B cell (primary cell): ENCODE results near the gene ZNF598. TPM values are rescaled to one million over a fixed set of nuclear protein-coding genes. Genes with fewer than 3 reads are reported as not detected.

Source experiments
- ATAC-seq: fragments of 200-7000 bp; cut with Tn5 transposase; one replicate; pipeline ENCODE4 v1.10.0; 2021; ENCODE audit warnings: low read depth, mild to moderate bottlenecking, moderate number of reproducible peaks, moderate library complexity
- CTCF ChIA-PET: fragments of 350-600 bp; sonication (Branson Sonifier 250); formaldehyde crosslinking; loops from one replicate; lab custom pipeline; 2021; ENCODE audit warnings: antibody characterized with exemption, inconsistent platforms; lab: Charles Lee
- POLR2A ChIA-PET: fragments of 350-600 bp; sonication (Branson Sonifier 250); formaldehyde crosslinking; loops from one replicate; lab custom pipeline; 2021; ENCODE audit warnings: antibody characterized with exemption; lab: Charles Lee
- DNase-seq: peaks from one replicate; pipeline ENCODE4 v3.0.0; 2013
- H2AFZ ChIP-seq: 2 replicates; pipeline ENCODE4 v1.6.1; 2012; ENCODE audit warnings: mild to moderate bottlenecking, low read depth, low read length; ENCODE audit not compliant: insufficient read depth, poor library complexity, severe bottlenecking
- H3K27ac ChIP-seq, 2 donors: 1 replicate in 1 of 2; 2 replicates in 1 of 2; pipeline ENCODE4 v1.5.1; 2012 to 2013; ENCODE audit warnings: low read length in 2 of 2, mild to moderate bottlenecking in 2 of 2, moderate library complexity in 1 of 2
- H3K27me3 ChIP-seq, 4 experiments: fragments of 200-600 bp in 1 of 4; sonication (generic) in 1 of 4; replicated peaks in 1 of 4; 1 replicate in 2 of 4; 2 replicates in 2 of 4; pipeline versions ENCODE4 v1.6.1 to v1.7.0; 2013 to 2016; ENCODE audit warnings: low read length in 3 of 4, mild to moderate bottlenecking in 2 of 4, mixed read lengths in 1 of 4, moderate library complexity in 1 of 4; ENCODE audit not compliant: insufficient read depth in 4 of 4, control insufficient read depth in 3 of 4; ENCODE audit errors: control extremely low read depth in 1 of 4
- H3K36me3 ChIP-seq, 2 experiments: replicated peaks in 1 of 2; 1 replicate in 1 of 2; 2 replicates in 1 of 2; pipeline versions ENCODE4 v1.6.1 to v1.7.1; 2013; ENCODE audit warnings: low read length in 1 of 2; ENCODE audit not compliant: insufficient read depth in 2 of 2, control insufficient read depth in 1 of 2; ENCODE audit errors: control extremely low read depth in 1 of 2, extremely low read depth in 1 of 2
- H3K4me1 ChIP-seq, 2 donors: fragments of 200-600 bp in 1 of 2; sonication (generic) in 1 of 2; 1 replicate in 1 of 2; 2 replicates in 1 of 2; pipeline versions ENCODE4 v1.5.1 to v1.6.1; 2013 to 2017; ENCODE audit warnings: low read length in 2 of 2; ENCODE audit not compliant: control insufficient read depth in 2 of 2, insufficient read depth in 2 of 2
- H3K4me2 ChIP-seq: replicated peaks from 2 replicates; pipeline ENCODE3; 2012; ENCODE audit warnings: mild to moderate bottlenecking, low read depth, low read length; ENCODE audit not compliant: poor library complexity, severe bottlenecking
- H3K4me3 ChIP-seq, 5 experiments: fragments of 200-600 bp in 1 of 5; sonication (generic) in 1 of 5; 1 replicate in 3 of 5; 2 replicates in 2 of 5; pipeline versions ENCODE4 v1.5.1 to v1.7.0; 2011 to 2016; ENCODE audit warnings: low read length in 4 of 5, mild to moderate bottlenecking in 4 of 5, low read depth in 2 of 5, control low read depth in 1 of 5, moderate library complexity in 1 of 5; ENCODE audit not compliant: insufficient read depth in 1 of 5; ENCODE audit errors: control extremely low read depth in 1 of 5, extremely low read depth in 1 of 5
- H3K79me2 ChIP-seq: fragments of 200-600 bp; sonication (generic); one replicate; pipeline ENCODE4 v1.6.0; 2016; ENCODE audit warnings: low read length; ENCODE audit not compliant: control insufficient read depth, insufficient read depth
- H3K9ac ChIP-seq: fragments of 200-600 bp; sonication (generic); 2 replicates; pipeline ENCODE4 v1.6.1; 2017; ENCODE audit warnings: mild to moderate bottlenecking, low read length, moderate library complexity
- H3K9me3 ChIP-seq, 3 donors: one replicate each; pipeline versions ENCODE4 v1.6.1 to v1.7.1; 2013; ENCODE audit warnings: low read length in 2 of 3; ENCODE audit not compliant: control insufficient read depth in 2 of 3, insufficient read depth in 1 of 3; ENCODE audit errors: control extremely low read depth in 1 of 3
- H4K20me1 ChIP-seq: 2 replicates; pipeline ENCODE4 v1.6.0; 2012; ENCODE audit warnings: mild to moderate bottlenecking, low read length; ENCODE audit not compliant: insufficient read depth, control insufficient read depth, poor library complexity, severe bottlenecking
- H3K27ac Mint-ChIP-seq: one replicate; pipeline ENCODE4 v1.8.0; 2021; ENCODE audit warnings: mixed read lengths
- H3K27me3 Mint-ChIP-seq: one replicate; pipeline ENCODE4 v1.8.0; 2021; ENCODE audit warnings: mixed read lengths
- H3K4me1 Mint-ChIP-seq: one replicate; pipeline ENCODE4 v1.8.0; 2021; ENCODE audit warnings: mixed read lengths
- H3K4me3 Mint-ChIP-seq: one replicate; pipeline ENCODE4 v1.8.0; 2021; ENCODE audit warnings: mixed read lengths
- H3K9me3 Mint-ChIP-seq: one replicate; pipeline ENCODE4 v1.8.0; 2022; ENCODE audit warnings: mixed read lengths; ENCODE audit not compliant: insufficient read depth
- CTCF ChIP-seq: fragments of 200-600 bp; IDR thresholded peaks from one replicate; pipeline ENCODE4 v1.8.0; 2022; ENCODE audit warnings: antibody characterized with exemption, mild to moderate bottlenecking
- EZH2 ChIP-seq: IDR thresholded peaks from 2 replicates; pipeline ENCODE4 v1.6.1; 2012; ENCODE audit warnings: borderline replicate concordance, low read depth, mild to moderate bottlenecking, moderate library complexity, low read length; ENCODE audit not compliant: insufficient read depth, poor library complexity, severe bottlenecking
- WGBS: methylation state at CpG from one replicate; pipeline ENCODE4 v1.1.5; 2013; ENCODE audit warnings: missing lambda C conversion rate; ENCODE audit not compliant: insufficient coverage; 5-methylcytosine and 5-hydroxymethylcytosine counted together
- intact Hi-C: fragments of 100-400 bp; cut with micrococcal nuclease; formaldehyde crosslinking; loops from one replicate; pipeline ENCODE4 v1.10.0; 2022
- polyA plus RNA-seq: library from polyadenylated mRNA; depleted of rRNA; stranded (reverse); fragments of >200 nt; gene quantifications from 2 replicates; pipeline ENCODE4 v1.2.3, GENCODE V29; 2012
- total RNA-seq, 2 donors: library from RNA; stranded (reverse); fragments of 120-200 nt in 1 of 2; gene quantifications; 1 replicate in 1 of 2; 2 replicates in 1 of 2; pipeline versions ENCODE4 v1.2.3 to v1.2.4, GENCODE V29; 2013 to 2022

ZNF598 gene
- total and polyA plus RNA-seq, 2 donors (not counting 1 experiment from before 2014, with no cell fraction given) = 49.5 to 61.5 TPM

- H3K9me3 Mint-ChIP-seq = no peaks in the 10 kb centered on the region
- no peak for ATAC-seq
- Histone ChIP-seq H3K4me1 (peaks cover 42 to 54% of the 10 kb centered on the region in 2 donors), H3K27ac (peak overlapping the region in 1 of 2 donors; percentile 77), H3K79me2 (peaks cover 63% of the 10 kb centered on the region), H3K4me3 (peak overlapping the region in 4 of 5 experiments; percentile 44 to 67 (median 56)), H3K27me3 (no peaks in the 10 kb centered on the region), H3K36me3 (peaks cover 0 to 7% of the 10 kb centered on the region in 2 experiments), H4K20me1 (peaks cover 56% of the 10 kb centered on the region), H3K4me2 (peak overlapping the region; percentile 77), H2AFZ (peak overlapping the region; percentile 51), H3K9ac (peak overlapping the region; percentile 63), H3K9me3 (no peaks in the 10 kb centered on the region)
- intact Hi-C loops = loop anchor here (1.0 to 2.0 kb wide), 7 partner anchors 15 to 147 kb away; partner anchors contain the start of genes GFER, NDUFB10, NTHL1 and RPS2
- peak overlapping the region; percentile 68 for H3K27ac Mint-ChIP-seq
- H3K27me3 Mint-ChIP-seq = no peaks in the 10 kb centered on the region
- no peak for TF ChIP-seq CTCF
- no peak for TF ChIP-seq EZH2
- POLR2A ChIA-PET = interaction anchor here (0.6 to 1.5 kb wide), 4 partner anchors 13 to 147 kb away, joined by 3 to 5 read pairs (median 4); partner anchors contain the start of genes RPS2 and TRAF7
- H3K4me1 Mint-ChIP-seq = peaks cover 47% of the 10 kb centered on the region
- CTCF ChIA-PET = interaction anchor here (1.1 to 1.8 kb wide), 2 partner anchors 50 to 132 kb away, joined by 3 to 10 read pairs; no protein-coding TSS in a partner anchor
- DNase-seq = no peak
- WGBS = 1% methylated on average over 23 of the region's 23 CpGs
- peak overlapping the region; percentile 82 for H3K4me3 Mint-ChIP-seq
Observed at GRCh38 chr16:2008631-2009163, 924 bp downstream of the ZNF598 start.

- peak overlapping the region; percentile 63 for H3K9ac ChIP-seq
- H3K4me1 ChIP-seq = peaks cover 42 to 56% of the 10 kb centered on the region in 2 donors
- H4K20me1 ChIP-seq = peaks cover 62% of the 10 kb centered on the region
- no peaks in the 10 kb centered on the region for H3K9me3 ChIP-seq
- peak overlapping the region; percentile 77 for H3K4me2 ChIP-seq
- peaks cover 69% of the 10 kb centered on the region for H3K79me2 ChIP-seq
- intact Hi-C loops = loop anchor here (2.0 kb wide), 1 partner anchor 43 kb away; the partner anchor contains the start of gene RPS2
- Mint-ChIP-seq H3K27ac (peak overlapping the region; percentile 68), H3K4me3 (peak overlapping the region; percentile 82), H3K4me1 (peaks cover 47% of the 10 kb centered on the region), H3K9me3 (no peaks in the 10 kb centered on the region), H3K27me3 (no peaks in the 10 kb centered on the region)
- no peaks in the 10 kb centered on the region for H3K27me3 ChIP-seq
- CTCF ChIA-PET = interaction anchor here (1.1 to 1.8 kb wide), 2 partner anchors 50 to 132 kb away, joined by 3 to 10 read pairs; no protein-coding TSS in a partner anchor
- no peak for DNase-seq
- H3K27ac ChIP-seq = no peak overlapping the region
- TF ChIP-seq CTCF (no peak), EZH2 (no peak)
- WGBS = 13% methylated on average over 15 of the region's 15 CpGs
- H2AFZ ChIP-seq = no peak overlapping the region
- ATAC-seq = no peak
- peaks cover 0 to 13% of the 10 kb centered on the region in 2 experiments for H3K36me3 ChIP-seq
- H3K4me3 ChIP-seq = no peak overlapping the region
- POLR2A ChIA-PET = interaction anchor here (0.5 to 1.5 kb wide), 3 partner anchors 14 to 832 kb away, joined by 3 to 5 read pairs (median 3); no protein-coding TSS in a partner anchor
Observed at GRCh38 chr16:2008009-2008526, 1.6 kb downstream of the ZNF598 start.
